ENCODE results near the gene HSPB1. TPM values are rescaled to one million over a fixed set of nuclear protein-coding genes. Genes with fewer than 3 reads are reported as not detected.
A peak's percentile ranks its signal among the peaks of the same experiment; 100 is the strongest.

The HSPB1 gene
- total and polyA plus RNA-seq, 2 experiments from 2014 or later = 96.5 to 1,542 TPM

- no peaks in the 10 kb centered on the region for H3K4me1 ChIP-seq (ENCODE audit: insufficient read depth)
- H3K9me3 ChIP-seq (ENCODE audit: low read depth) = no peaks in the 10 kb centered on the region
- no peak overlapping the region for H3K4me3 ChIP-seq
- no peak overlapping the region for H3K27ac ChIP-seq
- 92 to 100% methylated on average over 1 of the region's 1 CpG for WGBS, 2 experiments (ENCODE audit: low coverage in 1 of 2, low lambda C conversion rate in 2 of 2, missing lambda C conversion rate in 2 of 2)
- peaks cover 23% of the 10 kb centered on the region for H3K27me3 ChIP-seq (replicated peaks; ENCODE audit: insufficient read depth)
- no peak overlapping the region for H3K4me2 ChIP-seq (ENCODE audit: unreplicated experiment)
- no peak for DNase-seq
- in situ Hi-C loops (cut with MboI) = no loop called here
- H3K9ac ChIP-seq = no peak overlapping the region
- TF ChIP-seq EZH2phosphoT487 (IDR thresholded peaks at IDR 0.05; ENCODE audit: insufficient read depth, low read depth) = no peak
- no peak for TF ChIP-seq EZH2 (IDR thresholded peaks at IDR 0.05; ENCODE audit: insufficient read depth, poor library complexity, severe bottlenecking)
- no peaks in the 10 kb centered on the region for H4K20me1 ChIP-seq (ENCODE audit: insufficient read depth)
- H3F3A ChIP-seq (ENCODE audit: insufficient read depth) = no peaks in the 10 kb centered on the region; the same call in 1 of the 2 replicates
- no peaks in the 10 kb centered on the region for H3K9me2 ChIP-seq (ENCODE audit: insufficient read depth)
- no peaks in the 10 kb centered on the region for H3K79me2 ChIP-seq (ENCODE audit: insufficient read depth)
- H2AFZ ChIP-seq = no peak overlapping the region
- H3K36me3 ChIP-seq (ENCODE audit: low read depth) = no peaks in the 10 kb centered on the region
These were observed 23.9 kb upstream of the HSPB1 start for GRCh38 chr7:76278540-76278939.

GRCh38 chr7:76280408-76280807 lies 22.1 kb upstream of the HSPB1 start:
- no peaks in the 10 kb centered on the region; the same call in 1 of the 2 replicates for H3F3A ChIP-seq (ENCODE audit: insufficient read depth)
- in situ Hi-C loops (cut with MboI) = no loop called here
- no peak overlapping the region for H3K27ac ChIP-seq
- no peak overlapping the region for H2AFZ ChIP-seq
- no peaks in the 10 kb centered on the region for H3K9me3 ChIP-seq (ENCODE audit: low read depth)
- no peaks in the 10 kb centered on the region for H3K79me2 ChIP-seq (ENCODE audit: insufficient read depth)
- 0 to 22% methylated on average over 8 to 25 of the region's 25 CpGs for WGBS, 2 experiments (ENCODE audit: low coverage in 1 of 2, low lambda C conversion rate in 2 of 2, missing lambda C conversion rate in 2 of 2)
- H3K27me3 ChIP-seq (replicated peaks; ENCODE audit: insufficient read depth) = peaks cover 12% of the 10 kb centered on the region; the same call in 1 of the 2 replicates
- H3K4me1 ChIP-seq (ENCODE audit: insufficient read depth) = no peaks in the 10 kb centered on the region
- H3K9ac ChIP-seq = no peak overlapping the region
- no peaks in the 10 kb centered on the region for H3K36me3 ChIP-seq (ENCODE audit: low read depth)
- no peak for TF ChIP-seq EZH2phosphoT487 (IDR thresholded peaks at IDR 0.05; ENCODE audit: insufficient read depth, low read depth)
- no peak for TF ChIP-seq EZH2 (IDR thresholded peaks at IDR 0.05; ENCODE audit: insufficient read depth, poor library complexity, severe bottlenecking)
- H3K4me2 ChIP-seq (ENCODE audit: unreplicated experiment) = no peak overlapping the region
- H3K4me3 ChIP-seq = no peak overlapping the region
- peak; percentile 33 for DNase-seq
- no peaks in the 10 kb centered on the region for H3K9me2 ChIP-seq (ENCODE audit: insufficient read depth)
- no peaks in the 10 kb centered on the region for H4K20me1 ChIP-seq (ENCODE audit: insufficient read depth)

- Histone ChIP-seq H3K27me3 (replicated peaks; ENCODE audit: insufficient read depth) (peaks cover 12% of the 10 kb centered on the region; the same call in 1 of the 2 replicates), H3K36me3 (ENCODE audit: low read depth) (no peaks in the 10 kb centered on the region), H3K9me3 (ENCODE audit: low read depth) (no peaks in the 10 kb centered on the region), H3K27ac (no peak overlapping the region), H3K4me3 (peak overlapping the region; percentile 57), H2AFZ (peak overlapping the region; percentile 61), H3K4me2 (ENCODE audit: unreplicated experiment) (peak overlapping the region; percentile 53), H3F3A (ENCODE audit: insufficient read depth) (no peaks in the 10 kb centered on the region; the same call in 1 of the 2 replicates), H4K20me1 (ENCODE audit: insufficient read depth) (no peaks in the 10 kb centered on the region), H3K4me1 (ENCODE audit: insufficient read depth) (no peaks in the 10 kb centered on the region), H3K79me2 (ENCODE audit: insufficient read depth) (no peaks in the 10 kb centered on the region), H3K9ac (no peak overlapping the region), H3K9me2 (ENCODE audit: insufficient read depth) (no peaks in the 10 kb centered on the region)
- peak; percentile 97 for TF ChIP-seq EZH2 (IDR thresholded peaks at IDR 0.05; ENCODE audit: insufficient read depth, poor library complexity, severe bottlenecking)
- peak; percentile 90 for TF ChIP-seq EZH2phosphoT487 (IDR thresholded peaks at IDR 0.05; ENCODE audit: insufficient read depth, low read depth)
- in situ Hi-C loops (cut with MboI) = no loop called here
- peak; percentile 51 for DNase-seq
- 3 to 6% methylated on average over 31 to 38 of the region's 63 CpGs for WGBS, 2 experiments (ENCODE audit: low coverage in 1 of 2, low lambda C conversion rate in 2 of 2, missing lambda C conversion rate in 2 of 2)
These were observed 21.3 kb upstream of the HSPB1 start for GRCh38 chr7:76281006-76281705.

GRCh38 chr7:76281706-76282343 lies 20.6 kb upstream of the HSPB1 start:
- Histone ChIP-seq H2AFZ (no peak overlapping the region), H4K20me1 (ENCODE audit: insufficient read depth) (no peaks in the 10 kb centered on the region)

More at GRCh38 chr7:76281706-76282343, 20.6 kb upstream of the HSPB1 start:
- no peaks in the 10 kb centered on the region for H3K36me3 ChIP-seq (ENCODE audit: low read depth)
- no peak for DNase-seq
- peak overlapping the region; percentile 20 for H3K4me2 ChIP-seq (ENCODE audit: unreplicated experiment)
- TF ChIP-seq EZH2 (IDR thresholded peaks at IDR 0.05; ENCODE audit: insufficient read depth, poor library complexity, severe bottlenecking) (peak; percentile 64), EZH2phosphoT487 (IDR thresholded peaks at IDR 0.05; ENCODE audit: insufficient read depth, low read depth) (no peak)
- no peaks in the 10 kb centered on the region for H3K9me3 ChIP-seq (ENCODE audit: low read depth)
- no peak overlapping the region for H3K4me3 ChIP-seq
- no peak overlapping the region for H3K27ac ChIP-seq
- H3F3A ChIP-seq (ENCODE audit: insufficient read depth) = no peaks in the 10 kb centered on the region; the same call in 1 of the 2 replicates
- in situ Hi-C loops (cut with MboI) = no loop called here
- H3K9ac ChIP-seq = no peak overlapping the region
- no peaks in the 10 kb centered on the region for H3K79me2 ChIP-seq (ENCODE audit: insufficient read depth)
- no peaks in the 10 kb centered on the region for H3K4me1 ChIP-seq (ENCODE audit: insufficient read depth)
- WGBS, 2 experiments (ENCODE audit: low coverage in 1 of 2, low lambda C conversion rate in 2 of 2, missing lambda C conversion rate in 2 of 2) = 2 to 3% methylated on average over 9 to 17 of the region's 36 CpGs
- peaks cover 12% of the 10 kb centered on the region; the same call in 1 of the 2 replicates for H3K27me3 ChIP-seq (replicated peaks; ENCODE audit: insufficient read depth)
- H3K9me2 ChIP-seq (ENCODE audit: insufficient read depth) = no peaks in the 10 kb centered on the region
